ENCODE data around the gene GNB1L.

The GNB1L gene

GRCh38 chr22:19842393-19843106 lies 12.1 kb downstream of the GNB1L start:
- Histone ChIP-seq H3K4me3 (replicated peaks; ENCODE audit: low read depth, low read length) (no peak overlapping the region), H3K36me3 (ENCODE audit: control insufficient read depth, insufficient read depth, low read length) (no peaks in the 10 kb centered on the region; the same call in 1 of the 2 replicates), H3K27me3 (replicated peaks; ENCODE audit: control insufficient read depth, insufficient read depth, low read length) (no peaks in the 10 kb centered on the region)
- DNase-seq (ENCODE audit: extremely low read depth, insufficient read length), result no peak
- TF ChIP-seq CTCF (IDR thresholded peaks at IDR 0.05; ENCODE audit: insufficient read depth, low read length, poor library complexity, severe bottlenecking), result no peak

- no peak for TF ChIP-seq CTCF (IDR thresholded peaks at IDR 0.05; ENCODE audit: insufficient read depth, low read length, poor library complexity, severe bottlenecking)
- H3K36me3 ChIP-seq (ENCODE audit: control insufficient read depth, insufficient read depth, low read length), result no peaks in the 10 kb centered on the region; the same call in 1 of the 2 replicates
- no peaks in the 10 kb centered on the region for H3K27me3 ChIP-seq (replicated peaks; ENCODE audit: control insufficient read depth, insufficient read depth, low read length)
- no peak overlapping the region for H3K4me3 ChIP-seq (replicated peaks; ENCODE audit: low read depth, low read length)
- DNase-seq (ENCODE audit: extremely low read depth, insufficient read length), result no peak
Observed at GRCh38 chr22:19841641-19842392, 12.9 kb downstream of the GNB1L start.

GRCh38 chr22:19840955-19841640 lies 13.6 kb downstream of the GNB1L start:
- Histone ChIP-seq H3K27me3 (replicated peaks; ENCODE audit: control insufficient read depth, insufficient read depth, low read length) (no peaks in the 10 kb centered on the region), H3K4me3 (replicated peaks; ENCODE audit: low read depth, low read length) (no peak overlapping the region), H3K36me3 (ENCODE audit: control insufficient read depth, insufficient read depth, low read length) (no peaks in the 10 kb centered on the region)
- DNase-seq (ENCODE audit: extremely low read depth, insufficient read length), result no peak
- TF ChIP-seq CTCF (IDR thresholded peaks at IDR 0.05; ENCODE audit: insufficient read depth, low read length, poor library complexity, severe bottlenecking), result no peak

GRCh38 chr22:19840059-19840458 lies 14.6 kb downstream of the GNB1L start:
- H3K36me3 ChIP-seq (ENCODE audit: control insufficient read depth, insufficient read depth, low read length), result no peaks in the 10 kb centered on the region
- no peaks in the 10 kb centered on the region for H3K27me3 ChIP-seq (replicated peaks; ENCODE audit: control insufficient read depth, insufficient read depth, low read length)
- TF ChIP-seq CTCF (IDR thresholded peaks at IDR 0.05; ENCODE audit: insufficient read depth, low read length, poor library complexity, severe bottlenecking), result no peak
- H3K4me3 ChIP-seq (replicated peaks; ENCODE audit: low read depth, low read length), result no peak overlapping the region
- DNase-seq (ENCODE audit: extremely low read depth, insufficient read length), result no peak

GRCh38 chr22:19837915-19838314 lies 16.8 kb downstream of the GNB1L start:
- Histone ChIP-seq H3K27me3 (replicated peaks; ENCODE audit: control insufficient read depth, insufficient read depth, low read length) (no peaks in the 10 kb centered on the region), H3K4me3 (replicated peaks; ENCODE audit: low read depth, low read length) (no peak overlapping the region), H3K36me3 (ENCODE audit: control insufficient read depth, insufficient read depth, low read length) (no peaks in the 10 kb centered on the region)
- TF ChIP-seq CTCF (IDR thresholded peaks at IDR 0.05; ENCODE audit: insufficient read depth, low read length, poor library complexity, severe bottlenecking), result no peak
- no peak for DNase-seq (ENCODE audit: extremely low read depth, insufficient read length)
